ENCODE measurements around the gene COX20.

- TF ChIP-seq POLR2A (IDR thresholded peaks at IDR 0.05; ENCODE audit: low read length) (no peak), GATA1 (IDR thresholded peaks at IDR 0.05; ENCODE audit: low read depth, low read length) (no peak)
Observed at GRCh38 chr1:244792188-244792850, 43.1 kb upstream of the COX20 start.
